ENCODE measurements around the gene CD24.

DNA sequence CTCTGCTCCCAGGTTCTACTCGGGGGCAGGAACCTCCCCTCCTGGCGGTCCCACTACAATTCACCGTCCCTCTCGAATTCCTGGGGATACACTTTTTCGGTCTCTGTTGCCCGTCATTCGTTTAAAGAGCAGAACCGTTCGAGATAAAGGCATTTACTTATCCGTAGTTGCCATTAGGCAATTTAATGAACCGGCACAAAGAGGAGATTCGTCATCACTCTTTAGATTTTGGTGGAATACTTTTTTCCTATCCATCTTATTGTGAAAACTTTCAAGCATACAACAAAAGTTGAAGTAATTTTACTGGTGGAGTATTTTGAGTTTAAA is 1.2 kb upstream of the CD24 start:
- TF ChIP-seq POLR2AphosphoS5 (IDR thresholded peaks at IDR 0.05) (no peak), POLR2A (IDR thresholded peaks at IDR 0.05) (no peak)
- TF ChIP-seq, protein P1, sequence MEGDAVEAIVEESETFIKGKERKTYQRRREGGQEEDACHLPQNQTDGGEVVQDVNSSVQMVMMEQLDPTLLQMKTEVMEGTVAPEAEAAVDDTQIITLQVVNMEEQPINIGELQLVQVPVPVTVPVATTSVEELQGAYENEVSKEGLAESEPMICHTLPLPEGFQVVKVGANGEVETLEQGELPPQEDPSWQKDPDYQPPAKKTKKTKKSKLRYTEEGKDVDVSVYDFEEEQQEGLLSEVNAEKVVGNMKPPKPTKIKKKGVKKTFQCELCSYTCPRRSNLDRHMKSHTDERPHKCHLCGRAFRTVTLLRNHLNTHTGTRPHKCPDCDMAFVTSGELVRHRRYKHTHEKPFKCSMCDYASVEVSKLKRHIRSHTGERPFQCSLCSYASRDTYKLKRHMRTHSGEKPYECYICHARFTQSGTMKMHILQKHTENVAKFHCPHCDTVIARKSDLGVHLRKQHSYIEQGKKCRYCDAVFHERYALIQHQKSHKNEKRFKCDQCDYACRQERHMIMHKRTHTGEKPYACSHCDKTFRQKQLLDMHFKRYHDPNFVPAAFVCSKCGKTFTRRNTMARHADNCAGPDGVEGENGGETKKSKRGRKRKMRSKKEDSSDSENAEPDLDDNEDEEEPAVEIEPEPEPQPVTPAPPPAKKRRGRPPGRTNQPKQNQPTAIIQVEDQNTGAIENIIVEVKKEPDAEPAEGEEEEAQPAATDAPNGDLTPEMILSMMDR (IDR thresholded peaks at IDR 0.05) = no peak

Data from gastroesophageal sphincter (tissue), 3 donors.